ENCODE measurements around the gene RGS12.

DNA sequence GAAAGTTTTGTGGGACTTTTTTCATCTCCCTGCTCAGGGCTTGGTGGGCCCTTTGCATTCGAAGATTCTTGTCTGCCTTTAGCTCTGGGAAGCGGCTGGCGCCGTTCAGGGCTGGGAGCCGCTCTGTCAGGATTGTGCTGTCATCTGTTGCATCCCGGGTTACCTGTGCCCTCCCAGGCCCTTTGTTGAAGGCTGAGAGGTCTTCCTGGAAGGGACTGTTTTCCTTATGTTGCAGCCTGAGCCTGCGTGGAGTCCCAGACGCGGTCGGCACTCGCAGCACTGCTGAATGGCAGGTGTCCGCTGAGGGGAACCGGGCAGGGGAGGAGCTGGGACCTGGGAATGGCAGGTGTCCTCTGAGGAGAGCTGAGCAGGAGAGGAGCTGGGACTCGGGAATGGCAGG is 15.9 kb downstream of the RGS12 start:
- TF ChIP-seq, protein P1, sequence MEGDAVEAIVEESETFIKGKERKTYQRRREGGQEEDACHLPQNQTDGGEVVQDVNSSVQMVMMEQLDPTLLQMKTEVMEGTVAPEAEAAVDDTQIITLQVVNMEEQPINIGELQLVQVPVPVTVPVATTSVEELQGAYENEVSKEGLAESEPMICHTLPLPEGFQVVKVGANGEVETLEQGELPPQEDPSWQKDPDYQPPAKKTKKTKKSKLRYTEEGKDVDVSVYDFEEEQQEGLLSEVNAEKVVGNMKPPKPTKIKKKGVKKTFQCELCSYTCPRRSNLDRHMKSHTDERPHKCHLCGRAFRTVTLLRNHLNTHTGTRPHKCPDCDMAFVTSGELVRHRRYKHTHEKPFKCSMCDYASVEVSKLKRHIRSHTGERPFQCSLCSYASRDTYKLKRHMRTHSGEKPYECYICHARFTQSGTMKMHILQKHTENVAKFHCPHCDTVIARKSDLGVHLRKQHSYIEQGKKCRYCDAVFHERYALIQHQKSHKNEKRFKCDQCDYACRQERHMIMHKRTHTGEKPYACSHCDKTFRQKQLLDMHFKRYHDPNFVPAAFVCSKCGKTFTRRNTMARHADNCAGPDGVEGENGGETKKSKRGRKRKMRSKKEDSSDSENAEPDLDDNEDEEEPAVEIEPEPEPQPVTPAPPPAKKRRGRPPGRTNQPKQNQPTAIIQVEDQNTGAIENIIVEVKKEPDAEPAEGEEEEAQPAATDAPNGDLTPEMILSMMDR (IDR thresholded peaks at IDR 0.05; ENCODE audit: insufficient read depth, low read length, poor library complexity, severe bottlenecking) = no peak
- TF ChIP-seq EZH2phosphoT487 (conservative IDR thresholded peaks at IDR 0.05; ENCODE audit: low read length) = no peak
